Stimulated activated naive CD8-positive, alpha-beta T cell treated with anti-CD3 and anti-CD28 coated beads, Interleukin-15, amount 100 ng/mL, for 72 hours (primary cell): ENCODE measurements around the gene OSCAR.
"Not testable (repeated sequence)": the region's sequence is repeated elsewhere in the genome, so short reads cannot be mapped to it uniquely, and the experiment has no call there.

Source experiments
- ATAC-seq: fragments of 150-1000 bp; cut with Tn5 transposase; 2 replicates; pipeline ENCODE4 v1.10.0; 2021; ENCODE audit warnings: mild to moderate bottlenecking, moderate library complexity
- DNase-seq, 2 donors: peaks; one replicate each; pipeline ENCODE4 v3.0.0; 2021 to 2022
- H3K27ac Mint-ChIP-seq, 2 donors: one replicate each; pipeline ENCODE4 v1.8.0; 2022; ENCODE audit warnings: mild to moderate bottlenecking in 2 of 2, mixed read lengths in 2 of 2, moderate library complexity in 2 of 2
- H3K27me3 Mint-ChIP-seq: one replicate; pipeline ENCODE4 v1.8.0; 2022; ENCODE audit warnings: mixed read lengths
- H3K4me1 Mint-ChIP-seq: one replicate; pipeline ENCODE4 v1.8.0; 2022; ENCODE audit warnings: mild to moderate bottlenecking, mixed read lengths
- H3K4me3 Mint-ChIP-seq, 2 donors: one replicate each; pipeline ENCODE4 v1.8.0; 2022; ENCODE audit warnings: mild to moderate bottlenecking in 2 of 2, mixed read lengths in 2 of 2, moderate library complexity in 1 of 2
- H3K9me3 Mint-ChIP-seq, 2 donors: one replicate each; pipeline ENCODE4 v1.8.0; 2022; ENCODE audit warnings: mixed read lengths in 2 of 2

Gene OSCAR

GRCh38 chr19:54106716-54107115, 6.1 kb upstream of the OSCAR start:
- Mint-ChIP-seq H3K27me3 (no peaks in the 10 kb centered on the region), H3K27ac (no peak overlapping the region), H3K4me3 (no peak overlapping the region), H3K9me3 (no peaks in the 10 kb centered on the region), H3K4me1 (peaks cover 43% of the 10 kb centered on the region)
- ATAC-seq (no peak), DNase-seq (no peak)

GRCh38 chr19:54105796-54106195, 5.2 kb upstream of the OSCAR start:
- H3K4me3 Mint-ChIP-seq: peak overlapping the region in 1 of 2 donors; percentile 25
- H3K27ac Mint-ChIP-seq: peak overlapping the region in 1 of 2 donors; percentile 45
- peaks cover 43% of the 10 kb centered on the region for H3K4me1 Mint-ChIP-seq

DNA sequence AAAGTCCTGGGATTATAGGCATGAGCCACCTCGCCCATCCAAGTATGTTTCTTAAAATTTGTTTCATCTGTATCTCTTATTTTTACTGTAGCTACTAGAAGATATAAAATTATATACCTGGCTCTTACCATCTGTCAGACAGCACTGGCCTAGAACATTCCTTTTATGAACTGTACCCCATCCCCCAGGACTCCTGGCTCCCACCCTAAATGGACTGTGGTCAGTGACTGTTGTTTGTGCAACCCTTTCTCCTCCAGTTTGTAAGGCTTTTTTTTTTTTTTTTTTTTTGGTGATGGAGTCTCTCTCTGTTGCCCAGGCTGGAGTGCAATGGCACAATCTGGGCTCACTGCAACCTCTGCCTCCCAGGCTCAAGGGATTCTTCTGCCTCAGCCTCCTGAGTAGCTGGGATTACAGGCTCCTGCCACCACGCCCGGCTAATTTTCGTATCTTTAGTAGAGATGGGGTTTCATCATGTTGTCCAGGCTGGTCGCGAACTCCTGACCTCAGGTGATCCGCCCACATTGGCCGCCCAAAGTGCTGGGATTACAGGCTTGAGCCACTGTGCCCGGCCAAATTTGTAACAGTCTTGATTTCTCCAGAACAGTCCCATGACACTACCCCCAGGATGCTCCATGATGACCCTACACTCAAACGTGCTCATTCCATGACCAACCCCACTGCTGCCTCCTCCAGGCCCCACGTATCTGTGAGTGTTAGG, 4.6 kb upstream of the OSCAR start:
- Mint-ChIP-seq H3K27ac (peak overlapping the region in 1 of 2 donors; percentile 77), H3K4me3 (peak overlapping the region in 1 of 2 donors; percentile 25), H3K9me3 (no peaks in the 10 kb centered on the region), H3K4me1 (peaks cover 41% of the 10 kb centered on the region), H3K27me3 (no peaks in the 10 kb centered on the region)
- ATAC-seq: no peak
- DNase-seq: no peak

More at GRCh38 chr19:54105796-54106195, 5.2 kb upstream of the OSCAR start:
- ATAC-seq: no peak
- no peak for DNase-seq
- H3K9me3 Mint-ChIP-seq: no peaks in the 10 kb centered on the region
- no peaks in the 10 kb centered on the region for H3K27me3 Mint-ChIP-seq

GRCh38 chr19:54102421-54103169, 2.0 kb upstream of the OSCAR start, which contains the start of gene NDUFA3:
Gene NDUFA3, plus strand, starts transcription at chr19:54102855. Its CDS starts 24 bp downstream, at chr19:54102879.
- Mint-ChIP-seq H3K9me3 (no peaks in the 10 kb centered on the region), H3K4me1 (peaks cover 38% of the 10 kb centered on the region)

DNA sequence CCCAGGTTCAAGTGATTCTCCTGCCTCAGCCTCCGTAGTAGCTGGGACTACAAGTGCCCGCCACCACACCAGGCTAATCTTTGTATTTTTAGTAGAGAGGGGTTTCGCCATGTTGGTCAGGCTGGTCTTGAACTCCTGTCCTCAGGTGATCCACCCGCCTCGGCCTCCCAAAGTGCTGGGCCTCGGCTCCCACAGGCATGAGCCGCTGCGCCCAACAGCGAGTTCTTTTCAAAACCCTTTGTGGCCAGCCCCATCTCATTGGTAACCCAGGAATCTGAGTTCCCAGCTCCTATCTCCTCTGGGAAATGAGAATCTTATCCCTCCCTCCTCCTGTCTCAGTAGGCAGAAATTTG, 724 bp downstream of the OSCAR start:
- H3K4me3 Mint-ChIP-seq, H3K27ac Mint-ChIP-seq, H3K9me3 Mint-ChIP-seq, DNase-seq, ATAC-seq: not testable (repeated sequence)
- H3K4me1 Mint-ChIP-seq: peaks cover 43% of the 10 kb centered on the region
- peaks cover 22% of the 10 kb centered on the region for H3K27me3 Mint-ChIP-seq

More at GRCh38 chr19:54102421-54103169, 2.0 kb upstream of the OSCAR start, which contains the start of gene NDUFA3:
- peak; percentile 97 to 98 for DNase-seq
- peak; percentile 99 for ATAC-seq
- H3K4me3 Mint-ChIP-seq: peak within 1 kb of the TSS; percentile 97 to 100
- H3K27me3 Mint-ChIP-seq: no peaks in the 10 kb centered on the region
- H3K27ac Mint-ChIP-seq: peak within 1 kb of the TSS; percentile 93 to 98

DNA sequence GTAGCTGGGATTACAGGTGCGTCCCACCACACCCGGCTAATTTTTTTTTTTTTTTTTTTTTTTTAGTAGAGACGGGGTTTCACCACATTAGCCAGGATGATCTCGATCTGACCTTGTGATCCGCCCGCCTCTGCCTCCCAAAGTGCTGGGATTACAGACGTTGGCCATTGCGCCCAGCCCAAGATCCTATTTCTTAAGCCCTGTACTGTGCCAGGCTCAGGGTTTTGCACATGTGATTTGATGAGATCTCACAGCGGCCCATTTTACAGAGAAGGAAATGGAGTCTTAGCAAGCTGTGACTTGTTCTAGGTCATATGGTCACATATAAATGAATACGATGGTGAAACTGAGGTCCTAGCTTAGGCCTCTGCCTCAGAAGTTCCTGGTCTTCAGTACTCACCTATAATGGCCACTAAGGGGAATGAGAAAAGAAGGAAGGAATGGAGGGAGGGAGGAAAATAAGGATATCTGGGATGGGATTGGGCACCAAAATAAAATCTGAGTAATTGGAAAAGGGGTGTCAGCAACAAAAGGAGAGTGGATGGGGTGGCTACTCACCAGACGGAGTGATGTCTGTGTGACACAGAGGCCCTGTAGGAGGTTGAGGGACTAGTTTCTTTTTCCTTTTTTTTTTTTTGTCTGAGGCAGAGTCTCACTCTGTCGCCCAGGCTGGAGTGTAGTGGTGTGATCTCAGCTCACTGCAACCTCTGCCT, 1.3 kb downstream of the OSCAR start:
- peaks cover 27% of the 10 kb centered on the region for H3K27me3 Mint-ChIP-seq
- no peak overlapping the region for H3K27ac Mint-ChIP-seq
- peaks cover 43% of the 10 kb centered on the region for H3K4me1 Mint-ChIP-seq
- H3K9me3 Mint-ChIP-seq: no peaks in the 10 kb centered on the region
- DNase-seq (no peak), ATAC-seq (no peak)
- H3K4me3 Mint-ChIP-seq: no peak overlapping the region

- ATAC-seq (peak; percentile 37), DNase-seq (no peak)
- no peaks in the 10 kb centered on the region for H3K9me3 Mint-ChIP-seq
- peak overlapping the region in 1 of 2 donors; percentile 89 for H3K27ac Mint-ChIP-seq
- peaks cover 20% of the 10 kb centered on the region for H3K4me1 Mint-ChIP-seq
- peak overlapping the region; percentile 69 to 79 for H3K4me3 Mint-ChIP-seq
- peaks cover 45% of the 10 kb centered on the region for H3K27me3 Mint-ChIP-seq
Observed at GRCh38 chr19:54096617-54097106, 3.9 kb downstream of the OSCAR start.

GRCh38 chr19:54095859-54096616, 4.6 kb downstream of the OSCAR start:
- Mint-ChIP-seq H3K4me1 (peaks cover 20% of the 10 kb centered on the region), H3K27ac (peak overlapping the region in 1 of 2 donors; percentile 89), H3K4me3 (peak overlapping the region; percentile 75 to 79), H3K27me3 (peaks cover 45% of the 10 kb centered on the region)
- DNase-seq (peak; percentile 45 to 50), ATAC-seq (peak; percentile 86)
- H3K9me3 Mint-ChIP-seq: not testable (repeated sequence)

GRCh38 chr19:54095136-54095858, 5.3 kb downstream of the OSCAR start:
- H3K4me1 Mint-ChIP-seq: peaks cover 20% of the 10 kb centered on the region
- H3K9me3 Mint-ChIP-seq: no peaks in the 10 kb centered on the region
- no peak overlapping the region for H3K27ac Mint-ChIP-seq
- peak overlapping the region; percentile 75 to 79 for H3K4me3 Mint-ChIP-seq
- ATAC-seq: no peak
- H3K27me3 Mint-ChIP-seq: peaks cover 45% of the 10 kb centered on the region
- no peak for DNase-seq

DNA sequence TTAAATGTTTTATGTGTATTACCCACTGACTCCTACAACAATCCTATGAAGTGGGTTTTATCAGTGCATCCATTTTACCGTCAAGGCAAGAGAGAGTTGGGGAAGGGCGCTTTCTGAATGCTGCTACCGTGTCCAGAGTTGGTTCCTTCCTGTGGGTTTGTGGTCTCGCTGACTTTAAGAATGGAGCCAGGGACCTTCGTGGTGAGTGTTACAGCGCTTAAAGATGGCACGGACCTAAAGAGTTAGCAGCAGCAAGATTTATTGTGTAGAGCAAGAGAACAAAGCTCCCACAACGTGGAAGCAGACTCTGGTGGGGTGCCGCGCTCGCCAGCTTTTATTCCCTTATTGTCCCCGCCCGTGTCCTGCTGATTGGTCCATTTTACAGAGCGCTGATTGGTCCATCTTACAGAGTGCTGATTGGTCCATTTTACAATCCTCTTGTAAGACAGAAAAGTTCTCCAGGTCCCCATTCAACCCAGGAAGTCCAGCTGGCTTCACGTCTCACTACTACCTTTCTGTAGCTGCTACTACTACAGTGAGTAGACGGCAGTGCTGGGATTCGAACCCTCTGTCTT, 6.1 kb downstream of the OSCAR start:
- H3K27me3 Mint-ChIP-seq: peaks cover 45% of the 10 kb centered on the region
- no peak overlapping the region for H3K27ac Mint-ChIP-seq
- H3K4me3 Mint-ChIP-seq: peak overlapping the region in 1 of 2 donors; percentile 75
- no peak for ATAC-seq
- no peak for DNase-seq
- peaks cover 20% of the 10 kb centered on the region for H3K4me1 Mint-ChIP-seq
- H3K9me3 Mint-ChIP-seq: no peaks in the 10 kb centered on the region

DNA sequence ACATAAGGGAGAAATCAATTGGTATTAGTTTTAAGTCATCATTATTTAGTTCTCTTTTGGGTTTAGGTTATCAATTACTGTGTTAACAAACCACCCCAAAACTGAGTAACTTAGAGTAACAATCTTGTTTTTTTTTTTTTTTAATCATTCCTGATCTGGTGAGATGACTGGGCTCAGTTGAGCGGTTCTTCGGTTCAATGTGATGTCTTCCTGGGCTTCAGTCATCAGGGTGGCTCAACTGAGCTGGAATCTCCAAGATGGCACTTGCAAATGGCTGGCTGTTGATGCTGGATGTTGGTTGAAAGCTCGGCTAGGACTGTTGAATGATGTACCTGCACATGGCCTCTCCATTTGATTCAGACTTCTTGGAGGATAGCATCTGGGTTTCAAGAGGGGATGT, 16.2 kb downstream of the OSCAR start:
- no peaks in the 10 kb centered on the region for H3K4me1 Mint-ChIP-seq
- no peak for ATAC-seq
- no peak overlapping the region for H3K27ac Mint-ChIP-seq
- no peak overlapping the region for H3K4me3 Mint-ChIP-seq
- peaks cover 6 to 7% of the 10 kb centered on the region in 2 donors for H3K9me3 Mint-ChIP-seq
- H3K27me3 Mint-ChIP-seq: peaks cover 9% of the 10 kb centered on the region
- no peak for DNase-seq

DNA sequence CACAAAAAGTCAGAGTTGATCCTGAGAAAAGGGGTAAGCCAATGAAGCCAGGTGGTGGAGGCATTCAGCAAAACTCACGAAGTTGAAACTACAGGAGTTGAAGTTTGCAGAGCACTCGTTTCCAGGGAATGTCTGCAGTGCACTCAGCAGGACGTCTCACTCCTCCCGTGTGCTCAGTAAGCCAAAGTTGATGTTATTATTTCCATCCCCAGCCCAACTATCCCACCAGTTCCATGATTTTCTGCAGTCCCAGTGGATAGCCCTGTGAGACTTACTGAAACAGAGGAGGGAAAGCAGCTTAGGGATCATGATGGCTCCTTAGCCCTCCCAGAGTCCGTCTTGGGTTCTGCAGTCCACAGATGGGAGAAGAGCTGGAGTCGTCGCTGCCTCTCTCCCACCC, 19.6 kb downstream of the OSCAR start, which contains the start of gene TARM1:
TARM1 (minus strand) TSS at position 334 of the 400 bp plus-strand sequence; CDS start at position 309, 25 bp downstream.
- no peaks in the 10 kb centered on the region for H3K4me1 Mint-ChIP-seq
- ATAC-seq: no peak
- peaks cover 5 to 7% of the 10 kb centered on the region in 2 donors for H3K9me3 Mint-ChIP-seq
- no peak for DNase-seq
- H3K27me3 Mint-ChIP-seq: peaks cover 13% of the 10 kb centered on the region
- H3K27ac Mint-ChIP-seq: no peak within 1 kb of the TSS
- no peak within 1 kb of the TSS for H3K4me3 Mint-ChIP-seq

DNA sequence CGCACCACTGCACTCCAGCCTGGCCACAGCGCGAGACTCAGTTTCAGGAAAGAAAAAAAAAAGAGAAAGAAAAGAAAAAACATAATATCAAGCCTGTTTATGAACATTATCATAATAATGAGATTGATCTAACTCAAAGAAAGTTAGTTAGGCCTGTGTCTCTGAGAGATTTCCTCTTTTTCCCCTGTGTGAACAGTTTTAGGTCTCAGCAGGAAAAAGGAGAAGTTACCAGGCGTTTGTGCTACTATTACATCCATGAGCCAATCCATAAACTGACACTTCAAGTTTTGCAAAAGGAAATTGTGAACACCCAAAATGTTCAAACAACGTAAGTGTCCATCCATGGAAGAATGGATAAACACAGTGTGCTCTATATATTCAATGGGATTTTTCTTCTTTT, 23.3 kb downstream of the OSCAR start:
- peaks cover 8% of the 10 kb centered on the region for H3K27me3 Mint-ChIP-seq
- H3K27ac Mint-ChIP-seq: no peak overlapping the region
- ATAC-seq (no peak), DNase-seq (no peak)
- no peak overlapping the region for H3K4me3 Mint-ChIP-seq
- H3K4me1 Mint-ChIP-seq: no peaks in the 10 kb centered on the region
- no peaks in the 10 kb centered on the region for H3K9me3 Mint-ChIP-seq

DNA sequence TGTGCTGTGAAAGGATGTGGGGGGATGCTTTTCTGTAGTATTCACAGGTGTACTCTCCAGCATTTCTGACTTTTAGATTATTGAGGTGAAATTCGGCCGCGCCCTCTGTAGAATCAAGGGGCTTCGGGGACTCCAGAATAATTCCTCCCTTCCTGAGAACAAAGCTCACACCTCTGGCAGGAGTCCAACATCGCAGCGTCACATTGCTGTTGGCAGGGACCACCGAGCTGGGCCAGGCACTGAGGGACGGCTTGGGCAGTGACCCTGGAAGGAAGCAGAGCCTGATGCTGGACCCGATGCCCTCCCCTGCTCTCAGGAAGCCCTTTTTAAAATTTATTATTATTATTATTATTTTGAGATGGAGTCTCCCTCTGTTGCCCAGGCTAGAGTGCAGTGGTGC, 25.8 kb downstream of the OSCAR start:
- Mint-ChIP-seq H3K4me1 (no peaks in the 10 kb centered on the region), H3K27ac (no peak overlapping the region), H3K4me3 (no peak overlapping the region), H3K9me3 (no peaks in the 10 kb centered on the region), H3K27me3 (peaks cover 8% of the 10 kb centered on the region)
- ATAC-seq (no peak), DNase-seq (no peak)
